ENCODE data around the gene TARS3. TPM values are rescaled to one million over a fixed set of nuclear protein-coding genes. Genes with fewer than 3 reads are reported as not detected.
"Not testable (repeated sequence)": the region's sequence is repeated elsewhere in the genome, so short reads cannot be mapped to it uniquely, and the experiment has no call there.

Gene TARS3
- polyA plus RNA-seq (2013, experiment 1 of 2), result 9.8 TPM
- 9.6 TPM for polyA plus RNA-seq (2013, experiment 2 of 2)

DNA sequence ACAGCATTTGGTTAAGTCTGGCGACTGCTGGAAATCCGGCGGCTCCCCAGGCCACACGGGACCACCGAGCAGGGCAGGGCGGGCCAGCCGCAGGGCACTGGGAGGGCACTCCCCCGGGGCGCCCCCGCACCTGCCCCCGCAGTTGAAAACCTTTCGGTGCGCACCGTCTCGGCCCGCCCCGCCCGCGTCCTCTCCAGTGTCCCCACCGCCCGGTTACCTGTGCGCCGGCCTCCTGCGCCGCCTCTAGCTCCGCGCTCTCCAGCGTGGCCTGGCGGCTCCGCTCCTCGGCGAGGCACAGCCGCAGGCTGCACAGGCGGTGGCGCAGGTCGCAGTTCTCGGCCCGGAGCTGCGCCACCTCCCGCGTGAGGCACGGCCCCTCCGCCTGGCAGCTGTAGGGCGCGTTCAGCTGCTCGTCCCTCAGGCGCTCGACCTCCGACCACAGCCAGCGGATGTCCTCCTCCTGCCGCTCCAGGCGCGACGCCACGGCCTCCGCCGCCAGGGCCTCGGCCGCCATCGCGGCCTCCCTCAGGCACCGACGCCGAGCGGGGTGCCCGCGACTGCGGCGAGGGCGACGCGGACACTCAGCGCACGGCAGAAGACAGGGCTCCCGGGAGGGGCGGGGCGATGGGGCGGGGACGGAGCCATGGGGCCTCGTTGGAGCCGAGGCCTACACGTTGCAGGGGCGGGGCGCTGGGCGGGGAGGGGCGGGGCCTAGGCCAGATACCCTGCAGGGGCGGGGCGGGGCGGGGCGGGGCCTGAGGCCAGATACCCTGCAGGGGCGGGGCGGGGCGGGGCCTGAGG is at the start of gene TARS3:
TARS3 (minus strand) TSS at position 600 of the 801 bp plus-strand sequence; CDS start at position 514, 86 bp downstream.
- Histone ChIP-seq H2BK5ac (ENCODE audit: low read length) (peak within 1 kb of the TSS; percentile 43), H2AK5ac (ENCODE audit: low read length) (no peak within 1 kb of the TSS), H3K27ac (ENCODE audit: low read depth, low read length) (peak within 1 kb of the TSS; percentile 62), H2BK120ac (ENCODE audit: low read depth, low read length) (no peak within 1 kb of the TSS), H3K27me3 (ENCODE audit: insufficient read depth, low read length, poor library complexity) (no peaks in the 10 kb centered on the region), H3K56ac (ENCODE audit: low read length) (peak within 1 kb of the TSS; percentile 98), H3K36me3 (ENCODE audit: control insufficient read depth, insufficient read depth, low read length) (no peaks in the 10 kb centered on the region), H3K23ac (ENCODE audit: low read length) (no peak within 1 kb of the TSS), H3K4ac (ENCODE audit: low read depth, low read length) (no peak within 1 kb of the TSS), H4K5ac (ENCODE audit: low read length) (no peak within 1 kb of the TSS), H3K18ac (ENCODE audit: low read length) (peak within 1 kb of the TSS; percentile 12), H3K4me1 (ENCODE audit: control insufficient read depth, low read depth, low read length) (no peaks in the 10 kb centered on the region), H3K79me2 (ENCODE audit: control insufficient read depth, insufficient read depth, low read length) (no peaks in the 10 kb centered on the region), H3K79me1 (ENCODE audit: low read length) (no peaks in the 10 kb centered on the region), H3K4me2 (ENCODE audit: low read length) (peak within 1 kb of the TSS; percentile 43), H2BK15ac (replicated peaks; ENCODE audit: low read depth) (no peak within 1 kb of the TSS), H3K9ac (ENCODE audit: low read length) (peak within 1 kb of the TSS; percentile 91), H3K4me3 (ENCODE audit: low read length) (peak within 1 kb of the TSS; percentile 58), H4K8ac (ENCODE audit: low read depth, low read length) (no peak within 1 kb of the TSS)
- WGBS (ENCODE audit: extremely low coverage, insufficient coverage, low lambda C conversion rate), result no CpG with 5 or more reads among the region's 93 CpGs
- peak; percentile 93 for DNase-seq

DNA sequence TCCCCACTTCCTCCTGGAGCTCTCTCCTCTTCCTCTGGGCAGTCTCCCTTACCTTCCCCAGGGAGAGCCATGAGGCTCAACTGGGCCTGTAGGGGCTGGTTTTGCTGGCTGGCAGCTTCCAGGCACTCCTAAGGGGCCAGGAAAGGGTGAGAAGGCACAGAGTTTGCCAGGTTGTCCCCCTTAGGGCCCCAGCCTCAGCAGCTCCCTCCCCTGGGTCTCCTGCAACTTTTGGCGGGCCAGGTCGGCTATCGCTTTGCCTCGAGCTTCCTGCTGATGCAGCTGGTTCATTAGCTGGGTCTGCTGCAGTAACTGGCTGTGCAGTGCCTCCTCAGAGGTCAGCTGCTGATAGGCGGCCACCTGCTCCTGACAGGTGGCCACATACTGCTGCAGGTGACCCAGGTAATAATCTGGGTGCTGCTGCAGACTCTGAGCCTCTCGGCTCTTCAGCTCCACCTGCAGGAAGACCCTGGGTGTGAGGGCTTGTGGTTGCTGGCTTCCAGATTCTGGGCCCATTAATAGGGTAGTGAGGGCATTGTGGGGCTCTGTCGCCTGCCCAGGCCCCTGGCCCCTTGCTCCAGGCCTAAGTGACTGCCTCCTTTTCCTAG is 49.3 kb upstream of the TARS3 start:
- no peak overlapping the region for H3K4me2 ChIP-seq (ENCODE audit: low read length)
- no peak overlapping the region for H3K9ac ChIP-seq (ENCODE audit: low read length)
- H3K23ac ChIP-seq (ENCODE audit: low read length), result no peak overlapping the region
- H3K36me3 ChIP-seq (ENCODE audit: control insufficient read depth, insufficient read depth, low read length), result no peaks in the 10 kb centered on the region
- no peak overlapping the region for H2BK120ac ChIP-seq (ENCODE audit: low read depth, low read length)
- WGBS (ENCODE audit: extremely low coverage, insufficient coverage, low lambda C conversion rate), result no CpG with 5 or more reads among the region's 7 CpGs
- H3K79me2 ChIP-seq (ENCODE audit: control insufficient read depth, insufficient read depth, low read length), result no peaks in the 10 kb centered on the region
- no peak overlapping the region for H3K18ac ChIP-seq (ENCODE audit: low read length)
- no peaks in the 10 kb centered on the region for H3K27me3 ChIP-seq (ENCODE audit: insufficient read depth, low read length, poor library complexity)
- no peak overlapping the region for H3K27ac ChIP-seq (ENCODE audit: low read depth, low read length)
- peak; percentile 39 for DNase-seq
- no peak overlapping the region for H4K5ac ChIP-seq (ENCODE audit: low read length)
- H2BK15ac ChIP-seq (replicated peaks; ENCODE audit: low read depth), result no peak overlapping the region
- H3K79me1 ChIP-seq (ENCODE audit: low read length), result no peaks in the 10 kb centered on the region
- H3K4me1 ChIP-seq (ENCODE audit: control insufficient read depth, low read depth, low read length), result no peaks in the 10 kb centered on the region
- no peak overlapping the region for H3K4ac ChIP-seq (ENCODE audit: low read depth, low read length)
- no peak overlapping the region for H4K8ac ChIP-seq (ENCODE audit: low read depth, low read length)
- no peak overlapping the region for H3K4me3 ChIP-seq (ENCODE audit: low read length)
- no peak overlapping the region for H2AK5ac ChIP-seq (ENCODE audit: low read length)
- H3K56ac ChIP-seq (ENCODE audit: low read length), result no peak overlapping the region
- no peak overlapping the region for H2BK5ac ChIP-seq (ENCODE audit: low read length)

DNA sequence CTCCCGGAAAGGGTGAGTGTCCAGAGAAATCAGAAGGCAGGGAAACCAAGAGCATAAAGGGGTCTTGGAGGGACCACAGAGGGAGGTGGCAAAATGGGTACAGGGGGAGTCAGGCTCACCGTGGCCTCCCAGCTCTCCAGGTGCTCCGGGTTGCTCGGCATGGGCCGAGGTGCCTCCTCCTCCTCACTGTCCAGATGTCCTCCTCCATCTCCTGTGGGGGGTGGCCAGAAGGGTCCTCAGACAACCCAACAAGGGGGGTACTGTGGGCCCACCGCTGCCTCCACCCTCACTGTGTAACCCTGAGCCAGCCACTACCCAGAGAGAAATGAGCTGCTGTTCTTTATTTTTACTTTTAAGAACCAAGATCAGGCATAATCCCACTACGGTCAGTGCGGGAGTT is 48.6 kb upstream of the TARS3 start:
- Histone ChIP-seq H3K18ac (ENCODE audit: low read length) (no peak overlapping the region), H3K4ac (ENCODE audit: low read depth, low read length) (no peak overlapping the region), H4K8ac (ENCODE audit: low read depth, low read length) (no peak overlapping the region), H3K79me1 (ENCODE audit: low read length) (no peaks in the 10 kb centered on the region), H3K56ac (ENCODE audit: low read length) (no peak overlapping the region), H3K27me3 (ENCODE audit: insufficient read depth, low read length, poor library complexity) (no peaks in the 10 kb centered on the region), H3K79me2 (ENCODE audit: control insufficient read depth, insufficient read depth, low read length) (no peaks in the 10 kb centered on the region), H3K36me3 (ENCODE audit: control insufficient read depth, insufficient read depth, low read length) (no peaks in the 10 kb centered on the region), H3K27ac (ENCODE audit: low read depth, low read length) (no peak overlapping the region), H2BK5ac (ENCODE audit: low read length) (no peak overlapping the region), H2BK15ac (replicated peaks; ENCODE audit: low read depth) (no peak overlapping the region), H3K4me2 (ENCODE audit: low read length) (no peak overlapping the region), H4K5ac (ENCODE audit: low read length) (no peak overlapping the region), H3K4me3 (ENCODE audit: low read length) (no peak overlapping the region), H3K9ac (ENCODE audit: low read length) (no peak overlapping the region), H3K4me1 (ENCODE audit: control insufficient read depth, low read depth, low read length) (no peaks in the 10 kb centered on the region), H2AK5ac (ENCODE audit: low read length) (no peak overlapping the region), H2BK120ac (ENCODE audit: low read depth, low read length) (no peak overlapping the region), H3K23ac (ENCODE audit: low read length) (no peak overlapping the region)
- no peak for DNase-seq
- no CpG with 5 or more reads among the region's 8 CpGs for WGBS (ENCODE audit: extremely low coverage, insufficient coverage, low lambda C conversion rate)

DNA sequence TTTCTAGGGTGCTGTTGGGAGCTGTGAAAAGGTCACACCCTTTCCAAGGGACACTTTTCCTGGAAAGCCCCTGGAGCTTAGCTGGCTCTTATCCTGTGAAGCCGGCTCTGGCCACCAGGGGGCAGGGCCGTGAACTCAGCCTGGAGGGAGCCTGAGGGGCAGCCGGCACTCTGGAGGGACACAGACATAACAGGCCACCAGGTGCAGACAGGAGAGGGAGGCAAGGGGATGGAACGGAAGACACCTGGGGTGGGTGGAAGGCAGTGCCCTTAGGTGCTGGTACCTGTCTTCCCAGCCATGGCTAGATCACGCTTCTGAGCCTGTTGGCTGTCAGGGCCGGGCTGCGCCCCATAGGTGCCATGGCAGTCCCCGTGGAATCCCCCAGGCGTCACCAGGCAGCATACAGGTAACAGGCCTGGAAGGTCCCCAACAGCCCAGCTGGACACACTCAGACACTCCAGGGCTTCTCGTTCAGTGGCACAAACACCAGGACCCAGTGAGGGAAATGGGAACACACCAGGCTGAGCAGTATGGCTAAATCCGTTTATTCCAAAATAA is 42.9 kb upstream of the TARS3 start:
- H3K79me2 ChIP-seq (ENCODE audit: control insufficient read depth, insufficient read depth, low read length); H3K4me3 ChIP-seq (ENCODE audit: low read length); H2BK15ac ChIP-seq (replicated peaks; ENCODE audit: low read depth); H3K4ac ChIP-seq (ENCODE audit: low read depth, low read length); H2BK120ac ChIP-seq (ENCODE audit: low read depth, low read length); H3K79me1 ChIP-seq (ENCODE audit: low read length); H2AK5ac ChIP-seq (ENCODE audit: low read length); H3K4me2 ChIP-seq (ENCODE audit: low read length); H3K23ac ChIP-seq (ENCODE audit: low read length); H3K4me1 ChIP-seq (ENCODE audit: control insufficient read depth, low read depth, low read length); H3K18ac ChIP-seq (ENCODE audit: low read length); H3K27ac ChIP-seq (ENCODE audit: low read depth, low read length); DNase-seq; H2BK5ac ChIP-seq (ENCODE audit: low read length); H3K27me3 ChIP-seq (ENCODE audit: insufficient read depth, low read length, poor library complexity); H3K9ac ChIP-seq (ENCODE audit: low read length); H4K8ac ChIP-seq (ENCODE audit: low read depth, low read length); H4K5ac ChIP-seq (ENCODE audit: low read length); H3K36me3 ChIP-seq (ENCODE audit: control insufficient read depth, insufficient read depth, low read length); H3K56ac ChIP-seq (ENCODE audit: low read length): not testable (repeated sequence)
- WGBS (ENCODE audit: extremely low coverage, insufficient coverage, low lambda C conversion rate), result no CpG with 5 or more reads among the region's 11 CpGs

DNA sequence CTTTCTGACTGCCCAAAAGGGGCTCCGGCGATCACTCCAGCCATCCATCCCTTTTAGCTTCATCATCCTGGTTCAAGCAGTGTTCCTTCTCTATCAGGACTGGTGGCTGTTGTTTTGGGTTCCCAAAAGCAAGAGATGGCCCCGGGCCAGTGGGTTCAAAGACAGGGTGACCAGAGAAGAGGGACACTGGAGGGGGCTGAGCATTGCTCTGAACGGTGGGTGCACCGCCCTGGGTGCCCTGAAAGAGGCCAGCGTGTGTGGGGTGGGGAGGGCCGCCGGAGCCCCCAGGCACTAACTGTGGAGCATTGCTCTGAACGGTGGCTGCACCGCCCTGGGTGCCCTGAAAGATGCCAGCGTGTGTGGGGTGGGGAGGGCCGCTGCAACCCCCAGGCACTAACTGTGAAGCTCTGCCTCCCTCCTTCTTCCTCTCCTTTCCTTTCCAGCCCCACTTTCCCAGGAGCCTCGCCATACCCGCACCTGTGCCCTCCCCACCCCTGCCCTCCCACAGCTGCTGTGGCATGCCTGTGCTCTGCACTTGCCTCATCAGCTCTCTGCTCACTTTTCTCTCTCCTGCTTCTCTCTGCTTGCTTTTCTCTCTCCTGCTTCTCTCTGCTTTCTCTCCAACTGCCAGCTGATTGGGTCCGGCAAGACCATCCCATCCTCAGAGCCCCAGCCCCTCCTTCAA is 41.6 kb upstream of the TARS3 start:
- H3K79me2 ChIP-seq (ENCODE audit: control insufficient read depth, insufficient read depth, low read length), result no peaks in the 10 kb centered on the region
- no peak overlapping the region for H3K4me3 ChIP-seq (ENCODE audit: low read length)
- H2AK5ac ChIP-seq (ENCODE audit: low read length), result no peak overlapping the region
- H3K27ac ChIP-seq (ENCODE audit: low read depth, low read length), result no peak overlapping the region
- H2BK15ac ChIP-seq (replicated peaks; ENCODE audit: low read depth), result no peak overlapping the region
- no peak overlapping the region for H3K4me2 ChIP-seq (ENCODE audit: low read length)
- H2BK120ac ChIP-seq (ENCODE audit: low read depth, low read length), result no peak overlapping the region
- no peak overlapping the region for H3K23ac ChIP-seq (ENCODE audit: low read length)
- no peak overlapping the region for H3K9ac ChIP-seq (ENCODE audit: low read length)
- no peak overlapping the region for H3K4ac ChIP-seq (ENCODE audit: low read depth, low read length)
- H3K27me3 ChIP-seq (ENCODE audit: insufficient read depth, low read length, poor library complexity), result no peaks in the 10 kb centered on the region
- no peaks in the 10 kb centered on the region for H3K36me3 ChIP-seq (ENCODE audit: control insufficient read depth, insufficient read depth, low read length)
- WGBS (ENCODE audit: extremely low coverage, insufficient coverage, low lambda C conversion rate), result no CpG with 5 or more reads among the region's 15 CpGs
- no peak overlapping the region for H4K5ac ChIP-seq (ENCODE audit: low read length)
- H3K4me1 ChIP-seq (ENCODE audit: control insufficient read depth, low read depth, low read length), result no peaks in the 10 kb centered on the region
- H3K18ac ChIP-seq (ENCODE audit: low read length), result no peak overlapping the region
- H3K56ac ChIP-seq (ENCODE audit: low read length), result no peak overlapping the region
- no peak overlapping the region for H2BK5ac ChIP-seq (ENCODE audit: low read length)
- H3K79me1 ChIP-seq (ENCODE audit: low read length), result no peaks in the 10 kb centered on the region
- no peak overlapping the region for H4K8ac ChIP-seq (ENCODE audit: low read depth, low read length)
- DNase-seq, result no peak
